ENCODE measurements around the gene JPH3.

DNA sequence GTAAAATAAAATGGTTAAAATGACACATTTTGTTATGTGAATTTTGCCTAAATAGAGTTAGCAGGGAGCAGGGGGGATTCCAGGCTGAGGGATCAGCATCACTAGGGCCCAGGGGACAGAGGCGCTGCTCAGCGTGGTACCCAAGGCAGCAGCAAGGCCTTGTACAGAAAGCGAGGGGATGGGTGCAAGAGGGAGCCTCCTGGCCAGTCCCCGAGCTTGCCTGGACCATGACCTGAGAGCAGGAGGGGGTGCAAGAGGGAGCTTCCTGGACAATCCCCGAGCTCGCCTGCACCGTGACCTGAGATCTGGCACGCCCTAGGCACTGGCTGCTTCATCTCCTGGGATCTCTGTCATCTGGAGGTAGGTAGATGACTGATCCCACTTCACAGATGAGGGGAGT, 17.3 kb upstream of the JPH3 start:
- TF ChIP-seq POLR2A (IDR thresholded peaks at IDR 0.05), result no peak
- TF ChIP-seq, protein P1, sequence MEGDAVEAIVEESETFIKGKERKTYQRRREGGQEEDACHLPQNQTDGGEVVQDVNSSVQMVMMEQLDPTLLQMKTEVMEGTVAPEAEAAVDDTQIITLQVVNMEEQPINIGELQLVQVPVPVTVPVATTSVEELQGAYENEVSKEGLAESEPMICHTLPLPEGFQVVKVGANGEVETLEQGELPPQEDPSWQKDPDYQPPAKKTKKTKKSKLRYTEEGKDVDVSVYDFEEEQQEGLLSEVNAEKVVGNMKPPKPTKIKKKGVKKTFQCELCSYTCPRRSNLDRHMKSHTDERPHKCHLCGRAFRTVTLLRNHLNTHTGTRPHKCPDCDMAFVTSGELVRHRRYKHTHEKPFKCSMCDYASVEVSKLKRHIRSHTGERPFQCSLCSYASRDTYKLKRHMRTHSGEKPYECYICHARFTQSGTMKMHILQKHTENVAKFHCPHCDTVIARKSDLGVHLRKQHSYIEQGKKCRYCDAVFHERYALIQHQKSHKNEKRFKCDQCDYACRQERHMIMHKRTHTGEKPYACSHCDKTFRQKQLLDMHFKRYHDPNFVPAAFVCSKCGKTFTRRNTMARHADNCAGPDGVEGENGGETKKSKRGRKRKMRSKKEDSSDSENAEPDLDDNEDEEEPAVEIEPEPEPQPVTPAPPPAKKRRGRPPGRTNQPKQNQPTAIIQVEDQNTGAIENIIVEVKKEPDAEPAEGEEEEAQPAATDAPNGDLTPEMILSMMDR (IDR thresholded peaks at IDR 0.05), result no peak
